ENCODE measurements around the gene FBXL3. TPM values are rescaled to one million over a fixed set of nuclear protein-coding genes. Genes with fewer than 3 reads are reported as not detected.

Gene FBXL3, protein sequence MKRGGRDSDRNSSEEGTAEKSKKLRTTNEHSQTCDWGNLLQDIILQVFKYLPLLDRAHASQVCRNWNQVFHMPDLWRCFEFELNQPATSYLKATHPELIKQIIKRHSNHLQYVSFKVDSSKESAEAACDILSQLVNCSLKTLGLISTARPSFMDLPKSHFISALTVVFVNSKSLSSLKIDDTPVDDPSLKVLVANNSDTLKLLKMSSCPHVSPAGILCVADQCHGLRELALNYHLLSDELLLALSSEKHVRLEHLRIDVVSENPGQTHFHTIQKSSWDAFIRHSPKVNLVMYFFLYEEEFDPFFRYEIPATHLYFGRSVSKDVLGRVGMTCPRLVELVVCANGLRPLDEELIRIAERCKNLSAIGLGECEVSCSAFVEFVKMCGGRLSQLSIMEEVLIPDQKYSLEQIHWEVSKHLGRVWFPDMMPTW
- 13.6 and 19.2 TPM in 2 replicates for polyA plus RNA-seq (2012; rRNA removed)
- polyA plus RNA-seq (2012; cell fraction: cytosol; rRNA removed): 17.6 and 18.6 TPM in 2 replicates
- polyA plus RNA-seq (2012; cell fraction: nucleus; rRNA removed): 15.6 and 17.6 TPM in 2 replicates

DNA sequence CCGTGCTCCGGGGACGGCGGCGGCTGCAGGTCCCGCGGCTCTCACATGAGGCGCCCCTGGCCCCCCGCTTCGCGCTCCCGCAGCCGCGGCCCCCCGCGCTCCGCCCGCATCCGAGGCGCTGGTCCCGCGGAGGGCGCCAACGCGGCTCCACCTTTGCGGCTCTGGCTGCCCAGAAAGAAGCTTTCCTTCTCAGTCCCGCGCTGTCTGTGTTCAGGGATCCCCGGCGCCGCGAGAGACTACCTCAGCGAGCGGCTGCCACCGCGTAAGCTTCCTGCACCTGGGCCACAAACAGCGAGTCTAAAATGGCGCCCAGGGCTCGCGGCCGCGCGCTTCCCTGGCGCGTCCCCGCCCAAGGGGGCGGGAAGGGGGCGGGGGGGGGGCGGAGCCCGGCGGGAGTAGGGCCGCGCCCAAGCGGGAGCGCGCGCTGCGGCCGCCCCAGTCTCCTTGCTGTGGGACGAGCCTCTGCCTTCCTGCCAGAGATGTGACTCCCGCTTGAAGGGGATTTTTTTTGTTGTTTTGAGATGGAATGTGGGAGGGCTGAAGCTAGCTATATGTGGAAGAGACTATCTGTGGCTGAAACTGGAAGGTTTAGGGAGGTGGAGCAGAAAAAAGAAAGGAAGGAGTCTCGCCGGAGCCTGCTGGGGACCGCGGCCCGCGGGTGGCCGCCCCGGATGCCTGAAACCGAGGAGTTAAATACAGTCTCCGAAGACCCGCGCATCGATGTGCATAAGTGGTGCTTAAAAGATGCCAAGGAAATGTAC is at the start of gene FBXL3:
Gene FBXL3, minus strand, starts transcription at position 299 of the 761 bp plus-strand sequence. CDS start 5,299 bp downstream, outside the sequence.
- H3F3A ChIP-seq (replicated peaks; ENCODE audit: insufficient read depth): peaks cover 15% of the 10 kb centered on the region
- H3K27me3 ChIP-seq (ENCODE audit: insufficient read depth): no peaks in the 10 kb centered on the region
- peaks cover 43% of the 10 kb centered on the region for H4K20me1 ChIP-seq (ENCODE audit: insufficient read depth)
- H3K9me3 ChIP-seq: no peaks in the 10 kb centered on the region
- H3K4me1 ChIP-seq (ENCODE audit: control insufficient read depth in 1 of 2, insufficient read depth in 2 of 2, low read depth in 1 of 2, low read length in 1 of 2): peaks cover 9 to 18% of the 10 kb centered on the region in 2 experiments; a peak in 3 of 4 replicates
- 1% methylated on average over 15 of the region's 74 CpGs for WGBS (ENCODE audit: low lambda C conversion rate)
- CTCF ChIA-PET: interaction anchor here (0.5 to 2.4 kb wide), 3 partner anchors 25 to 451 kb away, joined by 3 to 18 read pairs (median 4); no protein-coding TSS in a partner anchor
- H3K27ac ChIP-seq (ENCODE audit: low read depth in 2 of 2, low read length in 1 of 2): peak within 1 kb of the TSS; percentile 82 to 92
- no peaks in the 10 kb centered on the region for H3K9me2 ChIP-seq
- H2AFZ ChIP-seq (ENCODE audit: low read depth): peak within 1 kb of the TSS; percentile 86
- peaks cover 44% of the 10 kb centered on the region for H3K79me2 ChIP-seq (ENCODE audit: insufficient read depth)
- peak; percentile 97 for DNase-seq
- POLR2A ChIA-PET: interaction anchor here (0.6 to 1.0 kb wide), 2 partner anchors 25 to 300 kb away, joined by 3 read pairs; partner anchors contain the start of gene MYCBP2
- H3K36me3 ChIP-seq (replicated peaks in 1 of 2; ENCODE audit: control insufficient read depth in 1 of 2, insufficient read depth in 2 of 2, low read length in 1 of 2): no peaks in the 10 kb centered on the region
- peak within 1 kb of the TSS; percentile 74 for H3K4me2 ChIP-seq
- H3K4me3 ChIP-seq (ENCODE audit: low read depth in 2 of 2, low read length in 1 of 2): peak within 1 kb of the TSS; percentile 87 to 92
- peak within 1 kb of the TSS; percentile 98 for H3K9ac ChIP-seq
- TF ChIP-seq RXRA (IDR thresholded peaks at IDR 0.05; ENCODE audit: borderline replicate concordance, low read depth) (no peak), JUND (IDR thresholded peaks at IDR 0.05) (no peak), TEAD4 (IDR thresholded peaks at IDR 0.05; ENCODE audit: borderline replicate concordance, insufficient read depth) (no peak), NRF1 (IDR thresholded peaks at IDR 0.05; ENCODE audit: low read depth, low read length) (no peak), RFX5 (IDR thresholded peaks at IDR 0.05; ENCODE audit: low read length) (no peak), FOXM1 (IDR thresholded peaks at IDR 0.05; ENCODE audit: low read depth) (no peak), MXI1 (IDR thresholded peaks at IDR 0.05; ENCODE audit: low read depth, low read length) (0 out of 2 replicates have a peak, but pooled peaks have one; percentile 19), RCOR1 (IDR thresholded peaks at IDR 0.05; ENCODE audit: low read length) (no peak), TAF1 (IDR thresholded peaks at IDR 0.05; ENCODE audit: borderline replicate concordance, low read depth, low read length) (peak; percentile 53), CHD2 (IDR thresholded peaks at IDR 0.05; ENCODE audit: low read length, partially characterized antibody) (no peak), NFIC (IDR thresholded peaks at IDR 0.05; ENCODE audit: borderline replicate concordance) (no peak), MEF2A (IDR thresholded peaks at IDR 0.05; ENCODE audit: borderline replicate concordance, low read depth) (no peak), SMC3 (IDR thresholded peaks at IDR 0.05; ENCODE audit: low read depth, low read length) (no peak), EP300 (IDR thresholded peaks at IDR 0.05; ENCODE audit: borderline replicate concordance in 1 of 2, low read depth in 1 of 2, low read length in 1 of 2) (no peak), GATA2 (CRISPR knock-in tag; IDR thresholded peaks at IDR 0.05) (no peak)
- TF ChIP-seq, protein P1, sequence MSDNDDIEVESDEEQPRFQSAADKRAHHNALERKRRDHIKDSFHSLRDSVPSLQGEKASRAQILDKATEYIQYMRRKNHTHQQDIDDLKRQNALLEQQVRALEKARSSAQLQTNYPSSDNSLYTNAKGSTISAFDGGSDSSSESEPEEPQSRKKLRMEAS (IDR thresholded peaks at IDR 0.05; ENCODE audit: low read depth): no peak; the same call in 1 of the 2 replicates
- TF ChIP-seq, protein P2, sequence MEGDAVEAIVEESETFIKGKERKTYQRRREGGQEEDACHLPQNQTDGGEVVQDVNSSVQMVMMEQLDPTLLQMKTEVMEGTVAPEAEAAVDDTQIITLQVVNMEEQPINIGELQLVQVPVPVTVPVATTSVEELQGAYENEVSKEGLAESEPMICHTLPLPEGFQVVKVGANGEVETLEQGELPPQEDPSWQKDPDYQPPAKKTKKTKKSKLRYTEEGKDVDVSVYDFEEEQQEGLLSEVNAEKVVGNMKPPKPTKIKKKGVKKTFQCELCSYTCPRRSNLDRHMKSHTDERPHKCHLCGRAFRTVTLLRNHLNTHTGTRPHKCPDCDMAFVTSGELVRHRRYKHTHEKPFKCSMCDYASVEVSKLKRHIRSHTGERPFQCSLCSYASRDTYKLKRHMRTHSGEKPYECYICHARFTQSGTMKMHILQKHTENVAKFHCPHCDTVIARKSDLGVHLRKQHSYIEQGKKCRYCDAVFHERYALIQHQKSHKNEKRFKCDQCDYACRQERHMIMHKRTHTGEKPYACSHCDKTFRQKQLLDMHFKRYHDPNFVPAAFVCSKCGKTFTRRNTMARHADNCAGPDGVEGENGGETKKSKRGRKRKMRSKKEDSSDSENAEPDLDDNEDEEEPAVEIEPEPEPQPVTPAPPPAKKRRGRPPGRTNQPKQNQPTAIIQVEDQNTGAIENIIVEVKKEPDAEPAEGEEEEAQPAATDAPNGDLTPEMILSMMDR (IDR thresholded peaks at IDR 0.05): no peak
- TF ChIP-seq, protein P3, sequence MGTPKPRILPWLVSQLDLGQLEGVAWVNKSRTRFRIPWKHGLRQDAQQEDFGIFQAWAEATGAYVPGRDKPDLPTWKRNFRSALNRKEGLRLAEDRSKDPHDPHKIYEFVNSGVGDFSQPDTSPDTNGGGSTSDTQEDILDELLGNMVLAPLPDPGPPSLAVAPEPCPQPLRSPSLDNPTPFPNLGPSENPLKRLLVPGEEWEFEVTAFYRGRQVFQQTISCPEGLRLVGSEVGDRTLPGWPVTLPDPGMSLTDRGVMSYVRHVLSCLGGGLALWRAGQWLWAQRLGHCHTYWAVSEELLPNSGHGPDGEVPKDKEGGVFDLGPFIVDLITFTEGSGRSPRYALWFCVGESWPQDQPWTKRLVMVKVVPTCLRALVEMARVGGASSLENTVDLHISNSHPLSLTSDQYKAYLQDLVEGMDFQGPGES (IDR thresholded peaks at IDR 0.05; ENCODE audit: low read depth, low read length): no peak
- TF ChIP-seq, protein P4, sequence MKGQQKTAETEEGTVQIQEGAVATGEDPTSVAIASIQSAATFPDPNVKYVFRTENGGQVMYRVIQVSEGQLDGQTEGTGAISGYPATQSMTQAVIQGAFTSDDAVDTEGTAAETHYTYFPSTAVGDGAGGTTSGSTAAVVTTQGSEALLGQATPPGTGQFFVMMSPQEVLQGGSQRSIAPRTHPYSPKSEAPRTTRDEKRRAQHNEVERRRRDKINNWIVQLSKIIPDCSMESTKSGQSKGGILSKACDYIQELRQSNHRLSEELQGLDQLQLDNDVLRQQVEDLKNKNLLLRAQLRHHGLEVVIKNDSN (IDR thresholded peaks at IDR 0.05; ENCODE audit: borderline replicate concordance, low read depth): no peak
- TF ChIP-seq, protein P5, sequence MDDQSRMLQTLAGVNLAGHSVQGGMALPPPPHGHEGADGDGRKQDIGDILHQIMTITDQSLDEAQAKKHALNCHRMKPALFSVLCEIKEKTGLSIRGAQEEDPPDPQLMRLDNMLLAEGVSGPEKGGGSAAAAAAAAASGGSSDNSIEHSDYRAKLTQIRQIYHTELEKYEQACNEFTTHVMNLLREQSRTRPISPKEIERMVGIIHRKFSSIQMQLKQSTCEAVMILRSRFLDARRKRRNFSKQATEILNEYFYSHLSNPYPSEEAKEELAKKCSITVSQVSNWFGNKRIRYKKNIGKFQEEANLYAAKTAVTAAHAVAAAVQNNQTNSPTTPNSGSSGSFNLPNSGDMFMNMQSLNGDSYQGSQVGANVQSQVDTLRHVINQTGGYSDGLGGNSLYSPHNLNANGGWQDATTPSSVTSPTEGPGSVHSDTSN (IDR thresholded peaks at IDR 0.05): no peak
- TF ChIP-seq, protein P6, sequence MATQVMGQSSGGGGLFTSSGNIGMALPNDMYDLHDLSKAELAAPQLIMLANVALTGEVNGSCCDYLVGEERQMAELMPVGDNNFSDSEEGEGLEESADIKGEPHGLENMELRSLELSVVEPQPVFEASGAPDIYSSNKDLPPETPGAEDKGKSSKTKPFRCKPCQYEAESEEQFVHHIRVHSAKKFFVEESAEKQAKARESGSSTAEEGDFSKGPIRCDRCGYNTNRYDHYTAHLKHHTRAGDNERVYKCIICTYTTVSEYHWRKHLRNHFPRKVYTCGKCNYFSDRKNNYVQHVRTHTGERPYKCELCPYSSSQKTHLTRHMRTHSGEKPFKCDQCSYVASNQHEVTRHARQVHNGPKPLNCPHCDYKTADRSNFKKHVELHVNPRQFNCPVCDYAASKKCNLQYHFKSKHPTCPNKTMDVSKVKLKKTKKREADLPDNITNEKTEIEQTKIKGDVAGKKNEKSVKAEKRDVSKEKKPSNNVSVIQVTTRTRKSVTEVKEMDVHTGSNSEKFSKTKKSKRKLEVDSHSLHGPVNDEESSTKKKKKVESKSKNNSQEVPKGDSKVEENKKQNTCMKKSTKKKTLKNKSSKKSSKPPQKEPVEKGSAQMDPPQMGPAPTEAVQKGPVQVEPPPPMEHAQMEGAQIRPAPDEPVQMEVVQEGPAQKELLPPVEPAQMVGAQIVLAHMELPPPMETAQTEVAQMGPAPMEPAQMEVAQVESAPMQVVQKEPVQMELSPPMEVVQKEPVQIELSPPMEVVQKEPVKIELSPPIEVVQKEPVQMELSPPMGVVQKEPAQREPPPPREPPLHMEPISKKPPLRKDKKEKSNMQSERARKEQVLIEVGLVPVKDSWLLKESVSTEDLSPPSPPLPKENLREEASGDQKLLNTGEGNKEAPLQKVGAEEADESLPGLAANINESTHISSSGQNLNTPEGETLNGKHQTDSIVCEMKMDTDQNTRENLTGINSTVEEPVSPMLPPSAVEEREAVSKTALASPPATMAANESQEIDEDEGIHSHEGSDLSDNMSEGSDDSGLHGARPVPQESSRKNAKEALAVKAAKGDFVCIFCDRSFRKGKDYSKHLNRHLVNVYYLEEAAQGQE (IDR thresholded peaks at IDR 0.05; ENCODE audit: low read depth, low read length): no peak
